Endothelial cell of umbilical vein (primary cell): ENCODE results near the gene VAPB. TPM values are rescaled to one million over a fixed set of nuclear protein-coding genes. Genes with fewer than 3 reads are reported as not detected.
A peak's percentile ranks its signal among the peaks of the same experiment; 100 is the strongest.

Experiments
- BruUV-seq: library from RNA; stranded (reverse); fragments of 400-500 nt; replicated peaks from 2 replicates; lab custom pipeline; 2021; lab: Mats Ljungman, UMichigan
- CTCF ChIA-PET: fragments of 300-600, 350-600 bp; sonication (Branson Sonifier 250); formaldehyde crosslinking; loops from one replicate; lab custom pipeline; 2021; ENCODE audit warnings: antibody characterized with exemption, inconsistent platforms; lab: Charles Lee
- POLR2A ChIA-PET: fragments of 300-600, 350-600 bp; sonication (Branson Sonifier 250); formaldehyde crosslinking; loops from one replicate; lab custom pipeline; 2021; ENCODE audit warnings: antibody characterized with exemption, inconsistent platforms; lab: Charles Lee
- DNase-seq: peaks from one replicate; pipeline ENCODE4 v3.0.0-alpha.2; 2011; ENCODE audit warnings: low read depth, low spot score
- FAIRE-seq: peaks from 2 replicates; lab custom pipeline; 2011; peaks lifted over from hg19 to GRCh38; lab: Jason Lieb, UNC
- H2AFZ ChIP-seq: 2 replicates; pipeline ENCODE4 v1.6.0; 2012; ENCODE audit warnings: low read depth, low read length, control low read depth, inconsistent platforms
- H3K27ac ChIP-seq: 2 replicates; pipeline ENCODE4 v1.5.1; 2011; ENCODE audit warnings: low read depth, mild to moderate bottlenecking, control low read depth, low read length, moderate library complexity; ENCODE audit not compliant: insufficient read depth
- H3K27me3 ChIP-seq, 2 experiments: 2 replicates each; pipeline versions ENCODE4 v1.6.0 to v1.6.1; 2011; ENCODE audit warnings: low read length in 2 of 2, mixed read lengths in 1 of 2; ENCODE audit not compliant: control insufficient read depth in 2 of 2, insufficient read depth in 2 of 2
- H3K36me3 ChIP-seq, 2 experiments: 2 replicates in 1 of 2; 3 replicates in 1 of 2; pipeline ENCODE4 v1.5.1; 2011; ENCODE audit warnings: low read length in 2 of 2, mild to moderate bottlenecking in 1 of 2, moderate library complexity in 1 of 2; ENCODE audit not compliant: control insufficient read depth in 2 of 2, insufficient read depth in 2 of 2; ENCODE audit errors: extremely low read depth in 1 of 2
- H3K4me1 ChIP-seq: 3 replicates; pipeline ENCODE4 v1.5.1; 2011; ENCODE audit warnings: mild to moderate bottlenecking, low read length; ENCODE audit not compliant: control insufficient read depth, insufficient read depth; ENCODE audit errors: extremely low read depth
- H3K4me2 ChIP-seq: 2 replicates; pipeline ENCODE4 v1.6.1; 2011; ENCODE audit warnings: low read length, control low read depth, mixed read lengths; ENCODE audit not compliant: insufficient read depth
- H3K4me3 ChIP-seq, 3 experiments: fragments of 200-600 bp in 1 of 3; sonication (generic), shearing (Covaris generic) in 1 of 3; replicated peaks in 1 of 3; 2 replicates each; pipeline ENCODE4 v1.5.1; 2011 to 2016; ENCODE audit warnings: control low read depth in 3 of 3, low read length in 3 of 3, mild to moderate bottlenecking in 2 of 3, inconsistent platforms in 1 of 3, low read depth in 1 of 3, moderate library complexity in 1 of 3; ENCODE audit not compliant: insufficient read depth in 1 of 3
- H3K79me2 ChIP-seq: 2 replicates; pipeline ENCODE4 v1.6.0; 2012; ENCODE audit warnings: low read length, inconsistent platforms; ENCODE audit not compliant: control insufficient read depth, insufficient read depth
- H3K9ac ChIP-seq: replicated peaks from 2 replicates; pipeline ENCODE3; 2011; ENCODE audit warnings: low read length, control low read depth; ENCODE audit not compliant: insufficient read depth; ENCODE audit errors: extremely low read depth
- H3K9me1 ChIP-seq: replicated peaks from 3 replicates; pipeline ENCODE4 v1.6.0; 2011; ENCODE audit warnings: mild to moderate bottlenecking, low read length; ENCODE audit not compliant: control insufficient read depth, insufficient read depth; ENCODE audit errors: extremely low read depth
- H3K9me3 ChIP-seq: replicated peaks from 2 replicates; pipeline ENCODE4 v1.5.1; 2012; ENCODE audit warnings: low read length, inconsistent platforms; ENCODE audit not compliant: control insufficient read depth, insufficient read depth
- H4K20me1 ChIP-seq: replicated peaks from 2 replicates; pipeline ENCODE3; 2011; ENCODE audit warnings: mild to moderate bottlenecking, low read length; ENCODE audit not compliant: control insufficient read depth, insufficient read depth; ENCODE audit errors: extremely low read depth
- EZH2 ChIP-seq: IDR thresholded peaks from 2 replicates; pipeline ENCODE4 v1.6.1; 2012; ENCODE audit warnings: borderline replicate concordance, low read depth, mild to moderate bottlenecking, moderate library complexity, low read length, inconsistent platforms; ENCODE audit not compliant: severe bottlenecking
- FOS ChIP-seq: IDR thresholded peaks from 2 replicates; pipeline ENCODE4 v1.6.1; 2011; ENCODE audit warnings: mild to moderate bottlenecking, low read length, moderate library complexity, borderline replicate concordance; ENCODE audit not compliant: insufficient read depth
- GATA2 ChIP-seq: IDR thresholded peaks from 2 replicates; pipeline ENCODE4 v1.7.0; 2011; ENCODE audit warnings: low read depth, mild to moderate bottlenecking, moderate library complexity, mixed read lengths, low read length; ENCODE audit not compliant: insufficient read length, insufficient read depth
- JUN ChIP-seq: IDR thresholded peaks from 2 replicates; pipeline ENCODE4 v1.6.1; 2011; ENCODE audit warnings: borderline replicate concordance, low read depth; ENCODE audit not compliant: insufficient read length, insufficient read depth
- MAX ChIP-seq: IDR thresholded peaks from 2 replicates; pipeline ENCODE4 v1.6.1; 2011; ENCODE audit not compliant: insufficient read depth, insufficient read length
- MYC ChIP-seq: IDR thresholded peaks from one replicate; pipeline ENCODE4 v1.6.1; 2011; ENCODE audit warnings: mild to moderate bottlenecking, low read depth, low read length
- POLR2A ChIP-seq: IDR thresholded peaks from 2 replicates; pipeline ENCODE4 v1.6.1; 2012; ENCODE audit warnings: low read depth, mild to moderate bottlenecking, control low read depth, low read length
- POLR2AphosphoS5 ChIP-seq: IDR thresholded peaks from 2 replicates; pipeline ENCODE4 v1.6.1; 2012; ENCODE audit warnings: low read depth, mild to moderate bottlenecking, control low read depth, low read length, moderate library complexity; ENCODE audit not compliant: insufficient read depth
- dilution Hi-C: fragments of 300-500 bp; cut with MboI; formaldehyde crosslinking; loops from one replicate; pipeline ENCODE4 v1.15.0; 2019; ENCODE audit warnings: low sequenced_read_pairs; ENCODE audit not compliant: extremely low pct_ligation_motif_present
- intact Hi-C: fragments of 100-400 bp; cut with micrococcal nuclease; formaldehyde crosslinking; loops from one replicate; pipeline ENCODE4 v1.10.0; 2022
- polyA plus RNA-seq, 4 experiments: library from polyadenylated mRNA; depleted of rRNA in 3 of 4; stranded (reverse) in 3 of 4; unstranded in 1 of 4; fragments of >200 nt; gene quantifications; 2 replicates each; pipeline versions ENCODE4 v1.2.1 to v1.2.3, GENCODE V29; 2011 to 2012; ENCODE audit warnings: missing spikeins in 1 of 4
- total RNA-seq: library from RNA; stranded (reverse); gene quantifications from 2 replicates; pipeline ENCODE4 v1.2.3, GENCODE V29; 2021
- TF ChIP-seq, protein P1 (sequence below), 2 donors: IDR thresholded peaks; 1 replicate in 1 of 2; 2 replicates in 1 of 2; pipeline ENCODE4 v1.5.1; 2011; ENCODE audit warnings: low read length in 2 of 2, mild to moderate bottlenecking in 2 of 2, moderate library complexity in 2 of 2, control low read depth in 1 of 2, inconsistent platforms in 1 of 2, low read depth in 1 of 2; ENCODE audit not compliant: insufficient read depth in 1 of 2; ENCODE audit errors: extremely low read depth in 1 of 2

The VAPB gene
- total and polyA plus RNA-seq, 2 donors (not counting 3 experiments of a cell fraction or from before 2014, with no cell fraction given): 17.9 to 48.9 TPM

DNA sequence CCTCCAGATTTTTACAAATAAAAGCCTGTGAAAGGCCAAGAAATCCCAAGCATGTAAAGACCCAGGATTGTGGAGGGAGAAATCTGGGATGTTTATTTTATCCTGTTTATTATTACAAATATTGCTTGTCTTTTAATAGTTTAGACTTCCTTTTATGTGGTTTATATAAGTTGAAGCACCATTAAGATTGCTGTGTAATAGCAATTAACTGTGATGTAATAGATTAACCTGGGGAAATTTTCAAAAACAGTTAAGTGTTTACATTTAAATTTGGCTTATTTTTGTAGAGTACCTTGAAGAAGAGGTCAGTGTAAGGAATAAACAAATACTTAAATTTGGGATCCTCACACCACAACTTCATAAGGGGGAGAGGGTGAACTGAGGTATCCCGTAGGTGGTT, 27.0 kb downstream of the VAPB start:
- Histone ChIP-seq H3K4me3 (no peak overlapping the region), H2AFZ (no peak overlapping the region), H3K4me1 (peaks cover 4% of the 10 kb centered on the region), H3K36me3 (peaks cover 0 to 4% of the 10 kb centered on the region in 2 experiments), H4K20me1 (peaks cover 9% of the 10 kb centered on the region), H3K9me1 (no peaks in the 10 kb centered on the region), H3K79me2 (peaks cover 68% of the 10 kb centered on the region), H3K9me3 (no peaks in the 10 kb centered on the region), H3K9ac (no peak overlapping the region), H3K27ac (no peak overlapping the region), H3K4me2 (no peak overlapping the region), H3K27me3 (no peaks in the 10 kb centered on the region)
- dilution Hi-C loops: no loop called here
- no peak for DNase-seq
- peak; percentile 4 for FAIRE-seq
- intact Hi-C loops: no loop called here
- CTCF ChIA-PET: no interaction called here
- POLR2A ChIA-PET: no interaction called here
- no TSS peak for BruUV-seq
- TF ChIP-seq EZH2 (no peak), POLR2A (no peak)
- TF ChIP-seq, protein P1, sequence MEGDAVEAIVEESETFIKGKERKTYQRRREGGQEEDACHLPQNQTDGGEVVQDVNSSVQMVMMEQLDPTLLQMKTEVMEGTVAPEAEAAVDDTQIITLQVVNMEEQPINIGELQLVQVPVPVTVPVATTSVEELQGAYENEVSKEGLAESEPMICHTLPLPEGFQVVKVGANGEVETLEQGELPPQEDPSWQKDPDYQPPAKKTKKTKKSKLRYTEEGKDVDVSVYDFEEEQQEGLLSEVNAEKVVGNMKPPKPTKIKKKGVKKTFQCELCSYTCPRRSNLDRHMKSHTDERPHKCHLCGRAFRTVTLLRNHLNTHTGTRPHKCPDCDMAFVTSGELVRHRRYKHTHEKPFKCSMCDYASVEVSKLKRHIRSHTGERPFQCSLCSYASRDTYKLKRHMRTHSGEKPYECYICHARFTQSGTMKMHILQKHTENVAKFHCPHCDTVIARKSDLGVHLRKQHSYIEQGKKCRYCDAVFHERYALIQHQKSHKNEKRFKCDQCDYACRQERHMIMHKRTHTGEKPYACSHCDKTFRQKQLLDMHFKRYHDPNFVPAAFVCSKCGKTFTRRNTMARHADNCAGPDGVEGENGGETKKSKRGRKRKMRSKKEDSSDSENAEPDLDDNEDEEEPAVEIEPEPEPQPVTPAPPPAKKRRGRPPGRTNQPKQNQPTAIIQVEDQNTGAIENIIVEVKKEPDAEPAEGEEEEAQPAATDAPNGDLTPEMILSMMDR (IDR thresholded peaks at IDR 0.05; ENCODE audit: extremely low read depth in 1 of 2, insufficient read depth in 1 of 2, low read depth in 1 of 2, low read length in 2 of 2): no peak

GRCh38 chr20:58416835-58417234, 27.8 kb downstream of the VAPB start:
- peaks cover 67% of the 10 kb centered on the region for H3K79me2 ChIP-seq
- dilution Hi-C loops: no loop called here
- BruUV-seq: no TSS peak

More at GRCh38 chr20:58416835-58417234, 27.8 kb downstream of the VAPB start:
- Histone ChIP-seq H3K27me3 (no peaks in the 10 kb centered on the region), H3K9me1 (no peaks in the 10 kb centered on the region), H2AFZ (no peak overlapping the region), H3K4me2 (no peak overlapping the region), H3K27ac (no peak overlapping the region), H3K4me1 (peaks cover 4% of the 10 kb centered on the region), H3K4me3 (no peak overlapping the region), H3K36me3 (peaks cover 0 to 4% of the 10 kb centered on the region in 2 experiments), H3K9ac (no peak overlapping the region), H3K9me3 (no peaks in the 10 kb centered on the region), H4K20me1 (peaks cover 9% of the 10 kb centered on the region)
- POLR2A ChIA-PET: no interaction called here
- DNase-seq (no peak), FAIRE-seq (no peak)
- CTCF ChIA-PET: no interaction called here
- TF ChIP-seq MYC (no peak), EZH2 (no peak), MAX (no peak), FOS (no peak), POLR2AphosphoS5 (no peak), POLR2A (no peak), JUN (no peak), GATA2 (no peak)
- TF ChIP-seq, protein P1 (IDR thresholded peaks at IDR 0.05; ENCODE audit: extremely low read depth in 1 of 2, insufficient read depth in 1 of 2, low read depth in 1 of 2, low read length in 2 of 2): no peak
- intact Hi-C loops: no loop called here
